H1 (cell line): Measurements from ENCODE around the gene CFAP74. TPM values are rescaled to one million over a fixed set of nuclear protein-coding genes. Genes with fewer than 3 reads are reported as not detected.

ENCODE experiments used
- CTCF ChIA-PET: fragments of 300-600 bp; sonication (Branson Sonifier 250); formaldehyde crosslinking; loops from one replicate; lab custom pipeline; 2021; ENCODE audit not compliant: partially characterized antibody; lab: Charles Lee
- POLR2A ChIA-PET: fragments of 300-600 bp; sonication (Branson Sonifier 250); formaldehyde crosslinking; loops from one replicate; lab custom pipeline; 2021; ENCODE audit warnings: inconsistent platforms; ENCODE audit not compliant: partially characterized antibody; lab: Charles Lee
- DNase-seq, 2 experiments: peaks; one replicate each; pipeline versions ENCODE4 v3.0.0 to v3.0.0-alpha.2; 2010 to 2022; ENCODE audit warnings: low spot score in 2 of 2, low read depth in 1 of 2, mixed read lengths in 1 of 2
- FAIRE-seq: peaks from 2 replicates; lab custom pipeline; 2011; peaks lifted over from hg19 to GRCh38; lab: Jason Lieb, UNC
- H2AFZ ChIP-seq: 2 replicates; pipeline ENCODE4 v1.8.1; 2012; ENCODE audit warnings: low read length, inconsistent platforms
- H2AK5ac ChIP-seq: 2 replicates; pipeline ENCODE4 v1.6.1; 2013; ENCODE audit warnings: low read depth, low read length
- H2BK120ac ChIP-seq: replicated peaks from 2 replicates; pipeline ENCODE3; 2013; ENCODE audit warnings: low read depth, low read length, inconsistent platforms
- H2BK12ac ChIP-seq: 2 replicates; pipeline ENCODE4 v1.6.1; 2013; ENCODE audit warnings: low read depth, low read length
- H2BK15ac ChIP-seq: 2 replicates; pipeline ENCODE4 v1.6.1; 2013; ENCODE audit warnings: low read length
- H2BK20ac ChIP-seq: 2 replicates; pipeline ENCODE4 v1.6.1; 2013; ENCODE audit warnings: low read length
- H2BK5ac ChIP-seq: 2 replicates; pipeline ENCODE4 v1.6.1; 2013; ENCODE audit warnings: low read depth, low read length
- H3K14ac ChIP-seq: 2 replicates; pipeline ENCODE4 v1.6.1; 2013; ENCODE audit warnings: inconsistent platforms; ENCODE audit not compliant: insufficient read length
- H3K18ac ChIP-seq: 2 replicates; pipeline ENCODE4 v1.6.1; 2013; ENCODE audit warnings: low read length; ENCODE audit errors: extremely low read depth
- H3K23ac ChIP-seq: 2 replicates; pipeline ENCODE4 v1.6.1; 2013; ENCODE audit warnings: inconsistent platforms; ENCODE audit not compliant: insufficient read length
- H3K23me2 ChIP-seq: 2 replicates; pipeline ENCODE4 v1.6.1; 2013; ENCODE audit warnings: low read depth, low read length
- H3K27ac ChIP-seq: 2 replicates; pipeline ENCODE4 v1.6.1; 2011; ENCODE audit warnings: low read depth, low read length, inconsistent platforms
- H3K27me3 ChIP-seq, 4 experiments: replicated peaks in 1 of 4; 1 replicate in 1 of 4; 2 replicates in 3 of 4; pipeline versions ENCODE4 v1.6.1 to v1.8.1; 2011 to 2013; ENCODE audit warnings: low read length in 3 of 4, mild to moderate bottlenecking in 3 of 4, inconsistent platforms in 2 of 4, mixed read lengths in 2 of 4, moderate library complexity in 1 of 4; ENCODE audit not compliant: control insufficient read depth in 3 of 4, insufficient read depth in 3 of 4; ENCODE audit errors: extremely low read depth in 1 of 4
- H3K36me3 ChIP-seq, 4 experiments: 2 replicates each; pipeline versions ENCODE4 v1.6.1 to v1.8.1; 2011 to 2013; ENCODE audit warnings: mild to moderate bottlenecking in 4 of 4, low read length in 3 of 4, moderate library complexity in 2 of 4, control low read depth in 1 of 4, inconsistent platforms in 1 of 4; ENCODE audit not compliant: insufficient read depth in 4 of 4, control insufficient read depth in 2 of 4
- H3K4ac ChIP-seq: replicated peaks from 2 replicates; pipeline ENCODE3; 2013; ENCODE audit warnings: low read length, low read depth, mixed read lengths, inconsistent platforms; ENCODE audit not compliant: insufficient read length
- H3K4me1 ChIP-seq, 4 experiments: replicated peaks in 1 of 4; 1 replicate in 1 of 4; 2 replicates in 3 of 4; pipeline versions ENCODE4 v1.6.1 to v1.8.1; 2011 to 2013; ENCODE audit warnings: low read length in 3 of 4, inconsistent platforms in 2 of 4, mixed read lengths in 1 of 4; ENCODE audit not compliant: insufficient read depth in 4 of 4, control insufficient read depth in 3 of 4
- H3K4me2 ChIP-seq, 2 experiments: 2 replicates each; pipeline versions ENCODE4 v1.6.1 to v1.8.1; 2011 to 2013; ENCODE audit warnings: low read depth in 2 of 2, low read length in 2 of 2, control low read depth in 1 of 2, inconsistent platforms in 1 of 2, mild to moderate bottlenecking in 1 of 2; ENCODE audit not compliant: insufficient read depth in 1 of 2
- H3K4me3 ChIP-seq, 4 experiments: fragments of 200-600, 300-600 bp in 1 of 4; sonication (generic), shearing (Covaris generic), sonication (Bioruptor Twin) in 1 of 4; 2 replicates each; pipeline versions ENCODE4 v1.5.1 to v1.8.1; 2011 to 2016; ENCODE audit warnings: low read length in 4 of 4, low read depth in 3 of 4, control low read depth in 2 of 4, inconsistent platforms in 2 of 4, mild to moderate bottlenecking in 2 of 4, mixed read lengths in 1 of 4, moderate library complexity in 1 of 4; ENCODE audit not compliant: insufficient read depth in 2 of 4; ENCODE audit errors: extremely low read depth in 1 of 4
- H3K56ac ChIP-seq: replicated peaks from 2 replicates; pipeline ENCODE3; 2013; ENCODE audit warnings: low read depth, mild to moderate bottlenecking, mixed read lengths, low read length, inconsistent platforms; ENCODE audit not compliant: insufficient read length
- H3K79me1 ChIP-seq: 2 replicates; pipeline ENCODE4 v1.6.1; 2013; ENCODE audit warnings: low read depth, low read length, control low read depth
- H3K79me2 ChIP-seq, 2 experiments: 2 replicates each; pipeline versions ENCODE4 v1.6.1 to v1.8.1; 2012 to 2013; ENCODE audit warnings: low read length in 2 of 2, mild to moderate bottlenecking in 2 of 2, inconsistent platforms in 1 of 2; ENCODE audit not compliant: insufficient read depth in 2 of 2, control insufficient read depth in 1 of 2
- H3K9ac ChIP-seq, 4 experiments: replicated peaks in 1 of 4; 1 replicate in 1 of 4; 2 replicates in 3 of 4; pipeline versions ENCODE4 v1.6.1 to v1.8.1; 2011 to 2013; ENCODE audit warnings: low read depth in 3 of 4, low read length in 3 of 4, control low read depth in 2 of 4, mild to moderate bottlenecking in 2 of 4, moderate library complexity in 2 of 4, inconsistent platforms in 1 of 4; ENCODE audit errors: extremely low read depth in 1 of 4
- H3K9me3 ChIP-seq, 2 experiments: 2 replicates each; pipeline versions ENCODE4 v1.6.1 to v1.8.1; 2012 to 2013; ENCODE audit warnings: mild to moderate bottlenecking in 2 of 2, moderate library complexity in 2 of 2, control low read depth in 1 of 2, inconsistent platforms in 1 of 2, low read depth in 1 of 2, low read length in 1 of 2, mixed read lengths in 1 of 2; ENCODE audit not compliant: insufficient read depth in 2 of 2
- H4K20me1 ChIP-seq, 2 experiments: replicated peaks in 1 of 2; 2 replicates each; pipeline versions ENCODE3 to v1.8.1; 2011 to 2013; ENCODE audit warnings: inconsistent platforms in 2 of 2, low read length in 2 of 2, mild to moderate bottlenecking in 1 of 2; ENCODE audit not compliant: insufficient read depth in 2 of 2, control insufficient read depth in 1 of 2
- H4K5ac ChIP-seq: 2 replicates; pipeline ENCODE4 v1.6.1; 2013; ENCODE audit warnings: low read length, low read depth, mixed read lengths, inconsistent platforms; ENCODE audit not compliant: insufficient read length
- H4K8ac ChIP-seq: 2 replicates; pipeline ENCODE4 v1.8.0; 2013; ENCODE audit warnings: mild to moderate bottlenecking, moderate library complexity, low read length, inconsistent platforms; ENCODE audit not compliant: insufficient read depth; ENCODE audit errors: extremely low read depth
- H4K91ac ChIP-seq: replicated peaks from 2 replicates; pipeline ENCODE3; 2013; ENCODE audit warnings: low read length, mixed read lengths, inconsistent platforms; ENCODE audit not compliant: insufficient read length
- SRF ChIP-seq: IDR thresholded peaks from 2 replicates; pipeline ENCODE4 v1.6.1; 2011; ENCODE audit warnings: mild to moderate bottlenecking, low read depth, low read length, moderate library complexity
- whole genome bisulfite sequencing, 2 experiments: shearing (Covaris generic) in 1 of 2; methylation state at CpG; one replicate each; pipeline versions ENCODE4 v1.1.6 to v1.1.7; 2013 to 2015; ENCODE audit warnings: low lambda C conversion rate in 2 of 2, mixed read lengths in 2 of 2, inconsistent platforms in 1 of 2, low coverage in 1 of 2, missing lambda C conversion rate in 1 of 2; ENCODE audit not compliant: insufficient replicate concordance in 2 of 2, insufficient coverage in 1 of 2, insufficient read length in 1 of 2; ENCODE audit errors: extremely low coverage in 1 of 2, missing lambda C conversion rate in 1 of 2; 5-methylcytosine and 5-hydroxymethylcytosine counted together
- polyA plus RNA-seq, 7 experiments: library from polyadenylated mRNA; depleted of rRNA in 3 of 7; stranded (reverse) in 5 of 7; unstranded in 2 of 7; fragments of >200 nt in 5 of 7; fragments of 200-250 nt in 2 of 7; gene quantifications; 1 replicate in 5 of 7; 2 replicates in 1 of 7; 4 replicates in 1 of 7; pipeline versions ENCODE4 v1.2.1 to v1.2.3, GENCODE V29; 2011 to 2013; ENCODE audit warnings: missing spikeins in 2 of 7, mixed read lengths in 2 of 7
- total RNA-seq: library from RNA; stranded (reverse); fragmentation: NEBNext Ultra II Directional; extraction: Animal tissue kit (Norgen Biotek cat#: 25700); gene quantifications from 2 replicates; pipeline ENCODE4 v1.2.1, GENCODE V29; 2021

CFAP74 gene
- total and polyA plus RNA-seq, 2 of the 8 experiments (the other 6 are each of a cell fraction or from before 2014, with no cell fraction given), result 0.09 to 0.20 TPM

- H2BK15ac ChIP-seq, result no peak overlapping the region
- H3K18ac ChIP-seq, result no peak overlapping the region
- peaks cover 0 to 2% (median 0%) of the 10 kb centered on the region in 4 experiments; a peak in 3 of 7 replicates for H3K4me1 ChIP-seq
- no peak overlapping the region for H2BK12ac ChIP-seq
- no peaks in the 10 kb centered on the region for H3K36me3 ChIP-seq
- TF ChIP-seq SRF, result no peak
- no peak overlapping the region for H2AK5ac ChIP-seq
- no peak overlapping the region for H2BK120ac ChIP-seq
- H3K27me3 ChIP-seq, result no peaks in the 10 kb centered on the region
- H3K4ac ChIP-seq, result no peak overlapping the region
- no peak overlapping the region for H2BK5ac ChIP-seq
- H3K14ac ChIP-seq, result no peak overlapping the region
- H3K79me1 ChIP-seq, result no peaks in the 10 kb centered on the region
- H4K91ac ChIP-seq, result no peak overlapping the region
- no peak overlapping the region for H4K8ac ChIP-seq
- CTCF ChIA-PET, result interaction anchor here (1.4 kb wide), 1 partner anchor 78 kb away, joined by 4 read pairs; no protein-coding TSS in a partner anchor
- H4K5ac ChIP-seq, result no peak overlapping the region
- H3K27ac ChIP-seq, result no peak overlapping the region
- no peaks in the 10 kb centered on the region for H3K9me3 ChIP-seq
- H3K23ac ChIP-seq, result no peak overlapping the region
- H3K56ac ChIP-seq, result no peak overlapping the region
- 85% methylated on average over 8 of the region's 8 CpGs; no CpG with 5 or more reads in 1 of the 2 experiments for WGBS, 2 experiments
- no peak for DNase-seq
- H3K9ac ChIP-seq, result no peak overlapping the region
- no peak overlapping the region for H3K4me2 ChIP-seq
- no peak overlapping the region for H3K4me3 ChIP-seq
- no peaks in the 10 kb centered on the region for H3K79me2 ChIP-seq
- no peak overlapping the region for H2AFZ ChIP-seq
- POLR2A ChIA-PET, result no interaction called here
- no peak overlapping the region for H2BK20ac ChIP-seq
- H3K23me2 ChIP-seq, result no peaks in the 10 kb centered on the region
- FAIRE-seq, result no peak
- peaks cover 0 to 3% of the 10 kb centered on the region in 2 experiments for H4K20me1 ChIP-seq
Observed at GRCh38 chr1:2038229-2038628, 34.6 kb upstream of the CFAP74 start.
